GM12878 (cell line): ENCODE data around the gene DHDDS. TPM values are rescaled to one million over a fixed set of nuclear protein-coding genes. Genes with fewer than 3 reads are reported as not detected.

Experiments
- ATAC-seq: fragments of 200-7000 bp; cut with Tn5 transposase; 3 replicates; pipeline ENCODE4 v1.9.1; 2020; ENCODE audit warnings: mild to moderate bottlenecking, moderate library complexity
- BruUV-seq: library from RNA; stranded (reverse); fragments of 400-500 nt; replicated peaks from 2 replicates; lab custom pipeline; 2021; lab: Mats Ljungman, UMichigan
- CTCF ChIA-PET: fragments of 300-600 bp; sonication (Branson Sonifier 250); formaldehyde crosslinking; extraction: SDS; loops from one replicate; lab custom pipeline; 2021; ENCODE audit warnings: inconsistent platforms; lab: Yijun Ruan, JAX
- POLR2A ChIA-PET: fragments of 350-600 bp; formaldehyde crosslinking; extraction: SDS; loops from one replicate; lab custom pipeline; 2021; ENCODE audit warnings: inconsistent platforms; lab: Charles Lee
- RAD21 ChIA-PET: fragments of 300-600 bp; sonication (Branson Sonifier 250); formaldehyde crosslinking; loops from one replicate; lab custom pipeline; 2023; ENCODE audit warnings: antibody characterized with exemption; ENCODE audit not compliant: unreplicated experiment; lab: Charles Lee
- SMC1A ChIA-PET: fragments of 300-600 bp; sonication (Branson Sonifier 250); formaldehyde crosslinking; loops from one replicate; lab custom pipeline; 2023; ENCODE audit not compliant: unreplicated experiment, uncharacterized antibody; lab: Charles Lee
- DNase-seq: peaks from one replicate; pipeline ENCODE4 v3.0.0-alpha.2; 2011; ENCODE audit warnings: low read depth, low spot score
- FAIRE-seq: peaks from 3 replicates; lab custom pipeline; 2011; peaks lifted over from hg19 to GRCh38; lab: Jason Lieb, UNC
- H2AFZ ChIP-seq: 2 replicates; pipeline ENCODE4 v1.6.0; 2011; ENCODE audit warnings: low read depth, low read length, control low read depth; ENCODE audit not compliant: control insufficient read depth
- H3K27ac ChIP-seq: 2 replicates; pipeline ENCODE4 v1.5.1; 2011; ENCODE audit warnings: control low read depth; ENCODE audit not compliant: control insufficient read depth, insufficient read depth
- H3K27me3 ChIP-seq, 2 experiments: replicated peaks in 1 of 2; 2 replicates each; pipeline versions ENCODE4 v1.6.0 to v1.6.1; 2011; ENCODE audit warnings: low read length in 1 of 2; ENCODE audit not compliant: control insufficient read depth in 2 of 2, insufficient read depth in 2 of 2
- H3K36me3 ChIP-seq, 2 experiments: 2 replicates each; pipeline ENCODE4 v1.5.1; 2011; ENCODE audit warnings: low read length in 1 of 2; ENCODE audit not compliant: control insufficient read depth in 2 of 2, insufficient read depth in 2 of 2
- H3K4me1 ChIP-seq: 2 replicates; pipeline ENCODE4 v1.6.1; 2011; ENCODE audit warnings: mild to moderate bottlenecking, low read length, moderate library complexity, mixed read lengths; ENCODE audit not compliant: control insufficient read depth, insufficient read depth
- H3K4me2 ChIP-seq: 2 replicates; pipeline ENCODE4 v1.6.0; 2011; ENCODE audit warnings: control low read depth; ENCODE audit not compliant: control insufficient read depth, insufficient read depth
- H3K4me3 ChIP-seq: fragments of 200-600 bp; sonication (generic); 2 replicates; pipeline ENCODE4 v1.5.1; 2016
- H3K79me2 ChIP-seq: 2 replicates; pipeline ENCODE4 v1.6.0; 2011; ENCODE audit warnings: low read length; ENCODE audit not compliant: control insufficient read depth, insufficient read depth
- H3K9ac ChIP-seq: 2 replicates; pipeline ENCODE4 v1.8.0; 2011; ENCODE audit warnings: low read length, control low read depth, mixed read lengths; ENCODE audit not compliant: control insufficient read depth, insufficient read depth
- H3K9me3 ChIP-seq: replicated peaks from 3 replicates; pipeline ENCODE4 v1.5.1; 2011; ENCODE audit warnings: mild to moderate bottlenecking, low read length; ENCODE audit not compliant: control insufficient read depth, insufficient read depth
- H4K20me1 ChIP-seq: 2 replicates; pipeline ENCODE4 v1.6.0; 2011; ENCODE audit not compliant: control insufficient read depth, insufficient read depth
- BACH1 ChIP-seq: fragments of 450-650 bp; IDR thresholded peaks from 2 replicates; pipeline ENCODE4 v1.6.1; 2017; ENCODE audit warnings: mild to moderate bottlenecking, borderline replicate concordance
- BHLHE40 ChIP-seq, 2 experiments: fragments of 450-650 bp in 1 of 2; IDR thresholded peaks; 2 replicates each; pipeline ENCODE4 v1.6.1; 2011 to 2017; ENCODE audit warnings: low read depth in 2 of 2, borderline replicate concordance in 1 of 2, improper control_type of control experiment in 1 of 2, low read length in 1 of 2, mild to moderate bottlenecking in 1 of 2
- BMI1 ChIP-seq: fragments of 450-650 bp; IDR thresholded peaks from 2 replicates; pipeline ENCODE4 v1.6.1; 2016; ENCODE audit warnings: mild to moderate bottlenecking, moderate library complexity, borderline replicate concordance
- BRCA1 ChIP-seq: IDR thresholded peaks from 2 replicates; pipeline ENCODE4 v1.6.1; 2011; ENCODE audit warnings: low read depth, low read length, improper control_type of control experiment
- CHD1 ChIP-seq: IDR thresholded peaks from 2 replicates; pipeline ENCODE4 v1.6.1; 2012; ENCODE audit warnings: low read depth, low read length, improper control_type of control experiment
- GATAD2B ChIP-seq: fragments of 450-650 bp; conservative IDR thresholded peaks from 2 replicates; pipeline ENCODE4 v1.6.1; 2017; ENCODE audit warnings: low read depth, mild to moderate bottlenecking, moderate library complexity
- IRF3 ChIP-seq: fragments of 450-650 bp; IDR thresholded peaks from 2 replicates; pipeline ENCODE4 v1.6.1; 2014; ENCODE audit warnings: mild to moderate bottlenecking
- IRF5 ChIP-seq: fragments of 450-650 bp; IDR thresholded peaks from 2 replicates; pipeline ENCODE4 v1.6.1; 2017; ENCODE audit warnings: borderline replicate concordance
- LARP7 ChIP-seq: fragments of 450-650 bp; IDR thresholded peaks from 2 replicates; pipeline ENCODE4 v1.6.1; 2017; ENCODE audit warnings: mild to moderate bottlenecking
- NR2C1 ChIP-seq: fragments of 450-650 bp; IDR thresholded peaks from 2 replicates; pipeline ENCODE4 v1.6.1; 2017; ENCODE audit warnings: antibody characterized with exemption, mild to moderate bottlenecking, moderate library complexity
- NRF1 ChIP-seq: conservative IDR thresholded peaks from 2 replicates; pipeline ENCODE4 v1.6.1; 2011; ENCODE audit warnings: mild to moderate bottlenecking, low read depth, low read length, improper control_type of control experiment
- RELB ChIP-seq: fragments of 450-650 bp; IDR thresholded peaks from 2 replicates; pipeline ENCODE4 v1.6.1; 2017; ENCODE audit warnings: low read depth, mild to moderate bottlenecking, moderate library complexity
- RUNX3 ChIP-seq: IDR thresholded peaks from 2 replicates; pipeline ENCODE4 v1.6.1; 2012; ENCODE audit warnings: low read length, inconsistent platforms
- SMAD5 ChIP-seq: IDR thresholded peaks from 2 replicates; pipeline ENCODE4 v1.6.1; 2016; ENCODE audit warnings: antibody characterized with exemption, low read depth
- USF1 ChIP-seq: IDR thresholded peaks from 2 replicates; pipeline ENCODE4 v1.6.1; 2011; ENCODE audit warnings: borderline replicate concordance, low read depth, mild to moderate bottlenecking, moderate library complexity, mixed read lengths, low read length; ENCODE audit not compliant: insufficient read depth; ENCODE audit errors: extremely low read length
- ZNF687 ChIP-seq: fragments of 450-650 bp; IDR thresholded peaks from 2 replicates; pipeline ENCODE4 v1.6.1; 2017; ENCODE audit warnings: mild to moderate bottlenecking, moderate library complexity
- WGBS: methylation state at CpG from one replicate; pipeline ENCODE4 v1.1.6; 2016; ENCODE audit warnings: low lambda C conversion rate; ENCODE audit not compliant: insufficient replicate concordance, insufficient coverage; ENCODE audit errors: missing lambda C conversion rate; 5-methylcytosine and 5-hydroxymethylcytosine counted together
- in situ Hi-C: fragments of 300-500 bp; cut with MboI; formaldehyde crosslinking; loops from 9 replicates; pipeline ENCODE4 v1.14.3; 2018; ENCODE audit warnings: mixed read lengths
- intact Hi-C: fragments of 100-400 bp; cut with micrococcal nuclease; formaldehyde crosslinking; loops from one replicate; pipeline ENCODE4 v1.14.2; 2022; ENCODE audit not compliant: unreplicated experiment
- polyA plus RNA-seq, 11 experiments: library from polyadenylated mRNA; depleted of rRNA in 4 of 11; unstranded in 6 of 11; stranded (reverse) in 5 of 11; fragments of >200 nt; fragmentation: Nextera tagmentation in 4 of 11; fragmentation: Illumina TruSeq in 1 of 11; extraction: Ambion mirVana in 4 of 11; extraction: Trizol in 1 of 11; gene quantifications; 1 replicate in 1 of 11; 2 replicates in 10 of 11; pipeline versions ENCODE4 v1.2.1 to v1.2.3, GENCODE V29; 2011 to 2016; ENCODE audit warnings: inconsistent platforms in 2 of 11, missing spikeins in 2 of 11, low read depth in 1 of 11
- total RNA-seq, 4 experiments: library from RNA; depleted of rRNA in 3 of 4; stranded (reverse); fragments of >200 nt in 3 of 4; fragmentation: Illumina TruSeq in 1 of 4; extraction: Trizol in 1 of 4; gene quantifications; 2 replicates each; pipeline versions ENCODE4 v1.2.1 to v1.2.3, GENCODE V29; 2013 to 2021

Gene DHDDS
- total and polyA plus RNA-seq, 10 of the 15 experiments (the other 5 are each of a cell fraction or from before 2014, with no cell fraction given), result 22.7 to 47.5 (median 36.4) TPM

GRCh38 chr1:26403656-26404055 lies 28.5 kb upstream of the DHDDS start:
- no peaks in the 10 kb centered on the region for H3K27me3 ChIP-seq
- in situ Hi-C loops, result no loop called here
- H3K9me3 ChIP-seq, result no peaks in the 10 kb centered on the region
- no peaks in the 10 kb centered on the region for H3K36me3 ChIP-seq
- H3K9ac ChIP-seq, result no peak overlapping the region
- H4K20me1 ChIP-seq, result no peaks in the 10 kb centered on the region
- FAIRE-seq (no peak), ATAC-seq (no peak), DNase-seq (no peak)
- no peak overlapping the region for H3K4me2 ChIP-seq
- ChIA-PET RAD21 (no interaction called here), POLR2A (no interaction called here), CTCF (interaction anchor here (1.2 kb wide), 1 partner anchor 14 kb away, joined by 7 read pairs; no protein-coding TSS in a partner anchor), SMC1A (no interaction called here)
- no peaks in the 10 kb centered on the region for H3K4me1 ChIP-seq
- 0% methylated on average over 4 of the region's 4 CpGs for WGBS
- no peaks in the 10 kb centered on the region for H3K79me2 ChIP-seq
- H2AFZ ChIP-seq, result no peak overlapping the region
- H3K27ac ChIP-seq, result no peak overlapping the region
- H3K4me3 ChIP-seq, result no peak overlapping the region
- intact Hi-C loops, result no loop called here
- no TSS peak for BruUV-seq
- TF ChIP-seq CHD1 (no peak), GATAD2B (no peak), RUNX3 (no peak), ZNF687 (no peak), NR2C1 (no peak), IRF5 (no peak), USF1 (no peak), RELB (no peak), IRF3 (no peak), BRCA1 (no peak), BMI1 (no peak), NRF1 (no peak), SMAD5 (no peak), BACH1 (no peak), BHLHE40 (IDR thresholded peaks at IDR 0.05; ENCODE audit: borderline replicate concordance in 1 of 2, low read depth in 2 of 2, low read length in 1 of 2) (no peak), LARP7 (no peak)
